COLO668 (cell line): ENCODE data around the gene CA14.
"Not testable (repeated sequence)": the region's sequence is repeated elsewhere in the genome, so short reads cannot be mapped to it uniquely, and the experiment has no call there.

ENCODE experiments used
- DNase-seq: peaks from one replicate; lab custom pipeline; 2025; ENCODE audit not compliant: unreplicated experiment; lab: John Stamatoyannopoulos, UW

The CA14 gene

GRCh38 chr1:150280138-150280707, 22.6 kb downstream of the CA14 start:
- no peak for DNase-seq

DNA sequence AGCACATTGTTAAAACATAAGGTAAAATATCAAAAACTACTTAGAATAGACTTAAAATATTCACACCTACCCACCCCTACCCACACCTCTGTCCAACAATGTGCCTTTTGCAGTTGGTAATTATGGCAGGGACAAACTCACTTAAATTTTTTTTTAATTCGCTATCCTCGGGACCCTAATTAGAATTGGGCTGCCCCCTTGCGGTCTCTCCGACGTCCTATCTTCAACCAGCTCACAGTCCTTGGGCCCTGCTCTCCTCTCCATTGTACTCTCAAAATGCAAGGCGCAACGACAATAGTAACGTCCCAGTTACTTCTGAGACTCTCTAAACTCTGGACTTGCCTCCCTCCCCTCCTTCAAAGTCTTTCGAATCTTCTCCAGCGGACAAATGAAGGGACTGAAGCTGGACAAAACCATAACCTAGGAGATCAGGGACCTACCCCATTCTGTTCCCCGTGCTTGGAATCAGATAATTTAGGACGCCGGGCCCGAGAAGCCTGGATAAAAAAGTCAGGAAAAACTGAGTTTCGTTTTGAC, 23.7 kb downstream of the CA14 start:
- peak; percentile 66 for DNase-seq

DNA sequence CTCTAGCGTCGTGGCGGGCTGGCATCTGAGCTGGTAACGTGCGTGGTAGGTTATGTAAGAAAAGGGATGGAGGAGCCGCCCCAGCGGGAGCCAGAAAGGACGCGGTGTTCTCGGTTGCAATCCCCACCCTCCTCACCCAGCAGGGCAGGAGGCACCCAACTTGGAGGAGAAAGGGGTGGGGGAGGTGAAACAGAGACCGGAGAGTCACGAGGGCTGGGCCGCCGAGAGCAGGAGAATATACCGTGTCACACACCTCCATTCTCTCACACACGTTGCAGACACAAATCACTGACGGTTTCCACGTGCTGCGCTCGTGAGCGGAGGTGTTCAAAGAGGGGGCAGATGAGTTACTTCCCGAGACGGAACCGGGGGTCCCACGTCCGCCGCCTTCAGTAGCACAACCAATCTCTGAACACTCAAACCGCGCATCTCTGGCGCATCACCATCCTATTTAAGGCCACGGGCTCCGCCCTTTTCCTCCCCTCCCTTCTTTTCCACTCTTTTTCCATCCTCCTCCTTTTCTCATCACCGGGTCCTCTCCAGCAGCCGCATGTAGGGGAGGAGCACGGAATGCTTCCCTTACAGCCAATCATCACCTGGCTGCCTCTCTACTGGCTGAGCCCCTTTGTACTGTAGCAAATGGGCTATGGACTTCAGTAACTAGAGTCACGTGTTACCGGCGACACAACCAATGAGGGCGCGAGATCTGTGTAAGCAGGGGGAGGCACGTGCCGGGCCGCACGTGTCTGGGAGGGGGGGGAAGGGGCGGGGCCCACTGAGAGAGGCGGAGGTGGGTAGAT, 24.4 kb downstream of the CA14 start, which contains the start of gene CIART:
Gene CIART, plus strand, starts transcription at position 797 of the 800 bp plus-strand sequence. CDS start 714 bp downstream, outside the sequence.
- DNase-seq = peak; percentile 92

DNA sequence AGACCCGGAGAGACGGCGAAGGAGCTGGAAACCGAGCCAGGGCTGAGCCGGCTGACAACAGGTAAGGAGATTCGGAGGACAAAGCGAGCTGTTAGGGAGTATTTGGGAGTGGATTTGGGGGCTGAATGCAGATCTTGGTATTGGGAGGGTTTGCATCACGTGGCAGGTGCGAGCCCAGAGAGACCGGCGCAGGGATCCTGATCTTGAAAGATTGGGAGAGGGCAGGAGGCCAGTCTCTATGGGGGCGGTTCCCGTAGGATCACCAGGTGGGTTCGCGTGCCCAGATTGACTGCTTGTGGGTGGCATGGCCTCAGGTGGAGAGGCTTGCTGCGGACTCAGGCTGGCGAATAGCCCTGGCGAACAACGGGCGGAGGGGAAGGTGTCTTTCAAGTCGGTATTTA, 25.0 kb downstream of the CA14 start:
- DNase-seq = no peak

DNA sequence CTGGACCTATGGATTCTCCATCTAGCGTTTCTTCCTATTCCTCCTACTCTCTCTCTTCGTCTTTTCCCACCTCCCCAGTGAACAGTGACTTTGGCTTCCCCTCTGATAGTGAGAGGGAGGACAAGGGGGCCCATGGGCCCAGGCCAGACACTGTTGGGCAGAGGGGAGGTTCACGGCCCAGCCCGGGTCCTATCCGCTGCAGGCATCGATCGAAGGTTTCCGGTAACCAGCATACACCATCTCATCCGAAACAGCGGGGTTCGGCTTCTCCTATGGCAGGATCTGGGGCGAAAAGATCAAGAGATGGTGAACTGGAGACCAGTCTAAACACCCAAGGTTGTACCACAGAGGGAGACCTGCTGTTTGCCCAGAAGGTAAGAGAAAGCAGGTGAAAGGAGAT, 25.7 kb downstream of the CA14 start:
- DNase-seq = no peak

GRCh38 chr1:150288382-150288781, 30.8 kb downstream of the CA14 start:
- DNase-seq = no peak

DNA sequence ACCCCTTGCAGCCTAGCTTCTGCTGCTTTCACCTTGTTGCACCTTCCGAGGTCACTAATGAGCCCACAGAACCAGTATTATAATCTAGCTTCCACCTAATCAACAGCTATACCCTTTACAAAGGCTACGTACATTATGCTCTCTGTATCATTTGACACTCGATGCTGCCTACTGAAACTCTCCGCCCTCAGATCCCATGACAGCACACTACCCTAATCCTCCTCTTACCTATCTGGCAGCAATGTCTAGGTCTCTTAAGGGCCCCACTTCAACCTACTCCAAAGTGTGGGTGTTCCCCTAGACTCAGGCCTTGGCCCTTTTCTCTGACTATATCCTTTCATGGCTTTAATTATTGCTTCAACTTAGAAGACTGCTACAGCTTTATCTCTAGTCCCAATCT, 31.2 kb downstream of the CA14 start:
- DNase-seq = no peak

GRCh38 chr1:150293433-150294253, 36.1 kb downstream of the CA14 start, which contains the start of gene MRPS21:
Gene MRPS21, plus strand, starts transcription at chr1:150293861. Its CDS starts 506 bp downstream, at chr1:150294367.
- peak; percentile 96 for DNase-seq

DNA sequence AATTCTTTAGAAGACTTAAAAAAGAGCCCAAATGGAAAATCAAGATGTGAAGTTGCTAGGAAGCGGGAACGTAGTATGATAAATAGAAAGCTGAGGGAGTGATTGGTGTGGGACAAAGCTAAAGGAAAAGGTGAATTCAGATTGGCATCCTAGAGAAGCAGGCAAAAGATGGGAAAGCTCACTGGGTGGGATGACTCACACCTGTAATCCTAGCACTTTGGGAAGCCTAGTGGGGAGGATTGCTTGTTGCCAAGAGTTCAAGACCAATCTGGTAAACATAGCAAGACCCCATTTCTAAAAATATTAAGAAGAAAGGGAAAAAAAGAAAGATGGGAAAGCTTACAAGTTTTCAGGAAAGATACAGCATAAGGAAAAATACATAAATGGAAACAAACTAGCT, 37.9 kb downstream of the CA14 start:
- DNase-seq = no peak

- no peak for DNase-seq
These were observed 42.1 kb downstream of the CA14 start for GRCh38 chr1:150299716-150300115.

DNA sequence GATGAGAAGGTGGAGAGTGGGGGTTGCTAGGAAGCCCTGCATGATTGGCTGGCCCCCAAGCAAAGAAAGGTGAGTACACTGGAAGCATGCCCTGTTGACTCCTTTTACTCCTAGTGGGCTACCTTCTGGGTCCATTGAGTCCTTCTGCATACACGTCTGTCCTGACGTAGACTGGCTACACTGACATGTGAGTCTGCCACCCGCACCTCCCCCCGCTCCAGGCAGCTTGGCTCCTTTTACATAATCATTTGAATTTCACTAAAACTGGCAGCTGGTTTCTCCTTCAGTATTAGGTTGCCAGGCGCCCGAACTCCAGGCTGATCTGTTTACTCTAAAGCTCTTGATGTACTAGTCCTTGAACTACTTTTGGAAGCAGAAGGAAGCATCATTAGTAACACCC, 44.8 kb downstream of the CA14 start:
- no peak for DNase-seq

- DNase-seq = no peak
These were observed 45.3 kb downstream of the CA14 start for GRCh38 chr1:150302902-150303301.

- not testable (repeated sequence) for DNase-seq
These were observed 51.0 kb downstream of the CA14 start for GRCh38 chr1:150308585-150308984.

GRCh38 chr1:150309758-150310508, 52.4 kb downstream of the CA14 start:
- DNase-seq = peak; percentile 51

DNA sequence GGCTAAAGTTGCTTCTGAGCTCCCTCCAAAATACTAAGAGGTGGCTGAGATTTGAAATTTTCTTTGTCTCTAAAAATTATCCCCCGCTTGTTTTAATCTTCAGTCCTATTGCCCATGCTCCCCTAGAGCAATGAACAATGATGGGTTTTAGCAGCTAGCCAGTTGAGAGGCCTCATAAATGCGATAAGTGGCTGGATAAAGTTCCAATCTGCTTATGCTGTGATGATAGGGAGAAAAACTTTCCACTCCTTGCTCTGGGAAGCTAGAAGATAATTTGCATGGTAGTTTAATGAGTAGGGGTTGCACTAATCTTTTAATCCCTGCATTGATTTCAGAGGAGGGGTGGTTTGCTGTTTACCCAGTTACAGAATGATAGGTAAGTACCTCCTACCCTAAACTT, 54.2 kb downstream of the CA14 start:
- DNase-seq = no peak
